ENCODE results near the gene CCDC192. TPM values are rescaled to one million over a fixed set of nuclear protein-coding genes. Genes with fewer than 3 reads are reported as not detected.
"Not testable (repeated sequence)": the region's sequence is repeated elsewhere in the genome, so short reads cannot be mapped to it uniquely, and the experiment has no call there.

Gene CCDC192
- polyA plus RNA-seq, 4 donors: 0.07 to 0.49 TPM; not detected in 2

DNA sequence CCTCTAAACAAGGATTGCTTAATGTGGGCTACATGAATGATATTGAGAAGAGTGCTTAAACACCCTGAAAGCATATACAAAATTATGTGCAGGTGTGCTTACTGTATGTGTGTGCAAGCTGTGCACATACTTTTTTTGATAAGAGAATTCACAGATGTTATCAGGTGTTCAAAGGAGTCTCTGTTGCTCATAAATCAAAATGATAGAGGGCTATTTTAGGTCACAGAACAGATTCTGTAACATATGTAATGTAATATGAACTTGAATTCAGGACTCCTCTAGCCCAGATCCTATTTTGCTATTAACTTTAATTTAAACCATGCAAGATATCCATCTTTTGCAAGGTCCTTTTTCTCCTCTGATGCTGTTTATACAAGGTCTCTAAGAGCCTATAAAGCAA lies 38.2 kb downstream of the CCDC192 start:
- H3K9me3 ChIP-seq (ENCODE audit: control insufficient read depth in 2 of 2, insufficient read depth in 1 of 2, low read depth in 1 of 2, low read length in 1 of 2): no peaks in the 10 kb centered on the region
- FAIRE-seq: no peak

DNA sequence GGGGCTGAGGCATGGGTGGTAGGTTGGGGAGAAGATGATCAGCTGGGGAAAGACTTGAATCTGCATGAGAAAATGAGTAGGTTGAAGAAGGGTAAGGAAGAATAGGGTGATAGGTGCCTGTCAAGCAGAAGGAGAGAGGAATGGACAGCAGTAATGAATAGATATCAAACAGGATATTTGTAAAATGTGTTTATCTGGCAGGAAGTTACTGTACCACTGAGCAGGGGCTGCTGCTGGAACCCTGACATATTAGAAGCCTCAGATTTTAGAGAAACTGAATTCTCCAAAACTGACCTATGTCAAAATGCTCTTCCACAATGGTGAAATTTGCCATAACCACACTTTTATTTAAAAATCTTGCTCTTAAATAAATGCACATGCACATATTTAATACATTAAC lies 41.0 kb downstream of the CCDC192 start:
- FAIRE-seq (no peak), DNase-seq (no peak)
- Histone ChIP-seq H3K9me3 (ENCODE audit: control insufficient read depth in 2 of 2, insufficient read depth in 1 of 2, low read depth in 1 of 2, low read length in 1 of 2) (no peaks in the 10 kb centered on the region), H3K4me1 (ENCODE audit: control insufficient read depth in 3 of 3, insufficient read depth in 2 of 3, low read depth in 1 of 3, low read length in 2 of 3) (no peaks in the 10 kb centered on the region), H3K27ac (ENCODE audit: low read depth in 1 of 3, low read length in 2 of 3) (no peak overlapping the region), H3K27me3 (ENCODE audit: control insufficient read depth in 3 of 3, insufficient read depth in 3 of 3, low read length in 3 of 3) (no peaks in the 10 kb centered on the region), H3K36me3 (ENCODE audit: control insufficient read depth in 3 of 3, insufficient read depth in 2 of 3, low read depth in 1 of 3, low read length in 3 of 3) (no peaks in the 10 kb centered on the region), H3K4me3 (ENCODE audit: low read depth in 1 of 3, low read length in 3 of 3) (no peak overlapping the region)

More for the DNA sequence above, 38.2 kb downstream of the CCDC192 start:
- Histone ChIP-seq H3K27ac (ENCODE audit: low read depth in 1 of 3, low read length in 2 of 3) (no peak overlapping the region), H3K4me3 (ENCODE audit: low read depth in 1 of 3, low read length in 3 of 3) (no peak overlapping the region), H3K27me3 (ENCODE audit: control insufficient read depth in 3 of 3, insufficient read depth in 3 of 3, low read length in 3 of 3) (no peaks in the 10 kb centered on the region), H3K4me1 (ENCODE audit: control insufficient read depth in 3 of 3, insufficient read depth in 2 of 3, low read depth in 1 of 3, low read length in 2 of 3) (no peaks in the 10 kb centered on the region), H3K36me3 (ENCODE audit: control insufficient read depth in 3 of 3, insufficient read depth in 2 of 3, low read depth in 1 of 3, low read length in 3 of 3) (no peaks in the 10 kb centered on the region)
- DNase-seq: no peak

DNA sequence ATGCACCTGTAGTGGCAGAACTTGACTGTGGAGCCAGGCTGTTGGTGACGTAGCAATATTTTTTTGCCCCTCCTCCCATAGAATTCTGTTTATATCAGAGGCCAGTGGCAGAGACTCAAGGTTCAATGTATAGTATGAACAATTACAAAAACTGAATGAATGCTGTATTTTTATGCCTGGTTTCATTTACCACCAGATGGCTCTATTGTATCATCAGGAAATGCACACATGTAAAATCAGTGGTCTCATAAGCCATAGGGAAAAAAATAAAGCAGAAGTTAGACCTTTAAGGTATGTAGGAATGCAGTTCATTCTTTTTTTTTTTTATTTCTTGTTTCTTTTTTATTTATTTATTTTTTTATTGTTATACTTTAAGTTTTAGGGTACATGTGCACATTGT lies 43.6 kb downstream of the CCDC192 start:
- Histone ChIP-seq H3K27me3 (ENCODE audit: control insufficient read depth in 3 of 3, insufficient read depth in 3 of 3, low read length in 3 of 3) (no peaks in the 10 kb centered on the region), H3K4me3 (ENCODE audit: low read depth in 1 of 3, low read length in 3 of 3) (no peak overlapping the region), H3K9me3 (ENCODE audit: control insufficient read depth in 2 of 2, insufficient read depth in 1 of 2, low read depth in 1 of 2, low read length in 1 of 2) (no peaks in the 10 kb centered on the region), H3K4me1 (ENCODE audit: control insufficient read depth in 3 of 3, insufficient read depth in 2 of 3, low read depth in 1 of 3, low read length in 2 of 3) (no peaks in the 10 kb centered on the region), H3K27ac (ENCODE audit: low read depth in 1 of 3, low read length in 2 of 3) (no peak overlapping the region), H3K36me3 (ENCODE audit: control insufficient read depth in 3 of 3, insufficient read depth in 2 of 3, low read depth in 1 of 3, low read length in 3 of 3) (no peaks in the 10 kb centered on the region)
- WGBS, 3 donors: 19 to 52% (median 44%) methylated on average over 1 of the region's 1 CpG
- peak; percentile 40 to 46 for DNase-seq
- no peak for FAIRE-seq

DNA sequence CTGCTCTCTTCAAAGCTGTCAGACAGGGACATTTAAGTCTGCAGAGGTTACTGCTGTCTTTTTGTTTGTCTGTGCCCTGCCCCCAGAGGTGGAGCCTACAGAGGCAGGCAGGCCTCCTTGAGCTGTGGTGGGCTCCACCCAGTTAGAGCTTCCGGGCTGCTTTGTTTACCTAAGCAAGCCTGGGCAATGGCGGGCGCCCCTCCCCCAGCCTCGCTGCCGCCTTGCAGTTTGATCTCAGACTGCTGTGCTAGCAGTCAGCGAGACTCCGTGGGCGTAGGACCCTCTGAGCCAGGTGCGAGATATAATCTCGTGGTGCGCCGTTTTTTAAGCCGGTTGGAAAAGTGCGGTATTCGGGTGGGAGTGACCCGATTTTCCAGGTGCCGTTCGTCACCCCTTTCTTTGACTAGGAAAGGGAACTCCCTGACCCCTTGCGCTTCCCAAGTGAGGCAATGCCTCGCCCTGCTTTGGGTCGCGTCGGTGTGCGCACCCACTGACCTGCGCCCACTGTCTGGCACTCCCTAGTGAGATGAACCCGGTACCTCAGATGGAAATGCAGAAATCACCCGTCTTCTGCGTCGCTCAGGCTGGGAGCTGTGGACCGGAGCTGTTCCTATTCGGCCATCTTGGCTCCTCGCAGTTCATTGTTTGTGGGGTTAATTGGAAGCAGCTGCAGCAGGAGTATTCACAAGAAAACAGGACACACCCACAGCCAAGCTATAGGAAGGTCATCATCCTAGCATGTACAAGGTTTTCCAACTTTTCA lies 49.5 kb downstream of the CCDC192 start:
- H3K4me3 ChIP-seq (ENCODE audit: low read depth in 1 of 3, low read length in 3 of 3); H3K9me3 ChIP-seq (ENCODE audit: control insufficient read depth in 2 of 2, insufficient read depth in 1 of 2, low read depth in 1 of 2, low read length in 1 of 2); DNase-seq; H3K27ac ChIP-seq (ENCODE audit: low read depth in 1 of 3, low read length in 2 of 3); H3K27me3 ChIP-seq (ENCODE audit: control insufficient read depth in 3 of 3, insufficient read depth in 3 of 3, low read length in 3 of 3); H3K36me3 ChIP-seq (ENCODE audit: control insufficient read depth in 3 of 3, insufficient read depth in 2 of 3, low read depth in 1 of 3, low read length in 3 of 3); H3K4me1 ChIP-seq (ENCODE audit: control insufficient read depth in 3 of 3, insufficient read depth in 2 of 3, low read depth in 1 of 3, low read length in 2 of 3); FAIRE-seq: not testable (repeated sequence)
- 83 to 95% (median 84%) methylated on average over 24 to 32 of the region's 32 CpGs for WGBS, 3 donors

DNA sequence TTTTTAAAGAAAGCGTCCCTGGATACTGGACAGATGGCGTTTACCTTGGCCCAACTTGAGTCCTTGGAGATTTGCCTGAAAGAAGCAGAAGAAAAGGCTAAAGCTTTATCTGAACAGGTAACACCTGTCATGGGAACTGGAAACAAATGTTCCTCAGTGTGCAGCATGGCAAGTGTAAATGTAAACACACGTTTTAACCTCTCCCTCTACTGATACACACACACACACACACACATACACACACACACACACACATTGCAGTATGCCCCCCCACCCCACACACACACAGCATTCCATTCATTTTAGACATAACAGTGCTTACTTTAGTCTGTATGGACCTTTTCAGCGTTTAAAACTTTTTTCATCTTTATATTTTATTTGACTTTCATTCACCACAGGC lies 51.1 kb downstream of the CCDC192 start:
- WGBS, 3 donors: 11 to 38% (median 22%) methylated on average over 4 of the region's 4 CpGs
- Histone ChIP-seq H3K9me3 (ENCODE audit: control insufficient read depth in 2 of 2, insufficient read depth in 1 of 2, low read depth in 1 of 2, low read length in 1 of 2) (no peaks in the 10 kb centered on the region), H3K4me1 (ENCODE audit: control insufficient read depth in 3 of 3, insufficient read depth in 2 of 3, low read depth in 1 of 3, low read length in 2 of 3) (peaks cover 0 to 15% (median 2%) of the 10 kb centered on the region in 3 donors), H3K27me3 (ENCODE audit: control insufficient read depth in 3 of 3, insufficient read depth in 3 of 3, low read length in 3 of 3) (no peaks in the 10 kb centered on the region), H3K4me3 (ENCODE audit: low read depth in 1 of 3, low read length in 3 of 3) (no peak overlapping the region), H3K27ac (ENCODE audit: low read depth in 1 of 3, low read length in 2 of 3) (no peak overlapping the region), H3K36me3 (ENCODE audit: control insufficient read depth in 3 of 3, insufficient read depth in 2 of 3, low read depth in 1 of 3, low read length in 3 of 3) (no peaks in the 10 kb centered on the region)
- DNase-seq (peak; percentile 26 to 27), FAIRE-seq (no peak)

DNA sequence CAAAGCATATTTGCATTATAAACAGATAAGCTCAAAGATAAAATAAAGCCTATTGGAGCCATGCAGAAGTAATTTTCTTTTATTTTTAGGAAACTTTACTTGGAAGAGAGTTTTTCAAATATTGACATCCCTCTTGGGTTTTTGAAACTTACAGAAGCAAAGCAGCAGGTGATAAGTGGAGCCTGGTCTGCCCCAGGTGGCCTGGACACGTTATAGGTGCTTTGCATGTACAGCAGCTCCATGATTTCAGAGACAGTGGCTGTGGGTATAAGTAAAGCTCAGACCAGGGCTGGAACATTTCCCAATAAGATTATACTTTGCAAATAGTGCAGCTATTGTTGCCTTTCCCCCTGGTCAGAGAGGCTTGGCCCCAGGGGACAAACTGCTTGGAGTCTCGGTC lies 51.5 kb downstream of the CCDC192 start:
- no peak overlapping the region for H3K4me3 ChIP-seq (ENCODE audit: low read depth in 1 of 3, low read length in 3 of 3)
- no peaks in the 10 kb centered on the region for H3K36me3 ChIP-seq (ENCODE audit: control insufficient read depth in 3 of 3, insufficient read depth in 2 of 3, low read depth in 1 of 3, low read length in 3 of 3)
- no peak overlapping the region for H3K27ac ChIP-seq (ENCODE audit: low read depth in 1 of 3, low read length in 2 of 3)
- H3K4me1 ChIP-seq (ENCODE audit: control insufficient read depth in 3 of 3, insufficient read depth in 2 of 3, low read depth in 1 of 3, low read length in 2 of 3): peaks cover 0 to 15% (median 2%) of the 10 kb centered on the region in 3 donors
- WGBS, 3 donors: 52 to 64% (median 63%) methylated on average over 2 of the region's 2 CpGs
- no peaks in the 10 kb centered on the region for H3K9me3 ChIP-seq (ENCODE audit: control insufficient read depth in 2 of 2, insufficient read depth in 1 of 2, low read depth in 1 of 2, low read length in 1 of 2)
- FAIRE-seq: no peak
- no peaks in the 10 kb centered on the region for H3K27me3 ChIP-seq (ENCODE audit: control insufficient read depth in 3 of 3, insufficient read depth in 3 of 3, low read length in 3 of 3)
- no peak for DNase-seq

DNA sequence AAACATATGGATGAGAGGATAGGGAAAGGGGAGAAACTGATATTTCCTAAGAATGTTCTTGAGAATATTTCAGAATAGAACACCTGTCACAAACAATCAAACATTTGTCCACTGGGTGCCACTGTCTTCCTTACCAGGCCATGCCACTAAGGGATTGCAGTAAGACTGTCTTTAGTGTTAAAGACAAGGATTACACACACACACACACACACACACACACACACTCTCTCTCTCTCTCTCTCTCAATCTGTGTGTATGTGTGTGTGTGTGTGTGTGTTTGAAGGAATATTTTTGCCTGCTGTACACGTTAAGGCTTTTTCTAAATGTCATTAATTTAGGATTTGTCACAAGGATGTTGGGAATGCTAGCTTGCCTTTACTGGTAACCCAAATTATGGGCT lies 54.4 kb downstream of the CCDC192 start:
- peak; percentile 41 for FAIRE-seq
- H3K27me3 ChIP-seq (ENCODE audit: control insufficient read depth in 3 of 3, insufficient read depth in 3 of 3, low read length in 3 of 3): no peaks in the 10 kb centered on the region
- DNase-seq: peak; percentile 71 to 72
- WGBS, 3 donors: 4 to 27% (median 25%) methylated on average over 1 of the region's 1 CpG
- no peak overlapping the region for H3K4me3 ChIP-seq (ENCODE audit: low read depth in 1 of 3, low read length in 3 of 3)
- no peaks in the 10 kb centered on the region for H3K36me3 ChIP-seq (ENCODE audit: control insufficient read depth in 3 of 3, insufficient read depth in 2 of 3, low read depth in 1 of 3, low read length in 3 of 3)
- H3K4me1 ChIP-seq (ENCODE audit: control insufficient read depth in 3 of 3, insufficient read depth in 2 of 3, low read depth in 1 of 3, low read length in 2 of 3): peaks cover 0 to 15% (median 7%) of the 10 kb centered on the region in 3 donors
- peak overlapping the region in 1 of 3 donors; percentile 37 for H3K27ac ChIP-seq (ENCODE audit: low read depth in 1 of 3, low read length in 2 of 3)
- no peaks in the 10 kb centered on the region for H3K9me3 ChIP-seq (ENCODE audit: control insufficient read depth in 2 of 2, insufficient read depth in 1 of 2, low read depth in 1 of 2, low read length in 1 of 2)

DNA sequence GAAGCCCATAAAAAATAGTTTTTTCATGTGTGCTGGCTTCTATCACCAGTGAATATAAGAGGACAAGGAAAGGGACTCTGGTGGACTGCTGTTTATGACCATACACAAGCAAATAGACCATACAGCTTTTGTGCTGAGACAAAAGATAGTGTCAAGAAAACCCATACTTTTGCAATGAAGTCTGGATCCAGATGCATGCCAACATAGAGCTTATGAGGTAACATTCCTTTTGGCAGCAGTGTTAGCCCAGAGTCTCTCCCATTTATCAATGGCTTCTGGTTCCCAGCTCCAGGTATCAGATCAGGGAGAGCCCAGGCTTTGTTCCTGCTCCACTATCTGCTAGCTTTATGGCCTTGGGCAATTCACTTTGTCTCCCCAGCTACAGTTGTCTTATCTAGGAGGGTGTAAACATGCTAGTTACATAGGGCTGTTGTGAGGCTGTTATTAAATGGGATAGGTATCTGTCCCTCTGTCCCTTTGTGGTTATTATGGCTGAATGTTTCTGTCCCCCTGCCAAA lies 55.6 kb downstream of the CCDC192 start:
- DNase-seq (peak; percentile 84 to 95), FAIRE-seq (no peak)
- Histone ChIP-seq H3K36me3 (ENCODE audit: control insufficient read depth in 3 of 3, insufficient read depth in 2 of 3, low read depth in 1 of 3, low read length in 3 of 3) (no peaks in the 10 kb centered on the region), H3K27ac (ENCODE audit: low read depth in 1 of 3, low read length in 2 of 3) (peak overlapping the region in 2 of 3 donors; percentile 8 to 26), H3K4me1 (ENCODE audit: control insufficient read depth in 3 of 3, insufficient read depth in 2 of 3, low read depth in 1 of 3, low read length in 2 of 3) (peaks cover 0 to 15% (median 7%) of the 10 kb centered on the region in 3 donors), H3K4me3 (ENCODE audit: low read depth in 1 of 3, low read length in 3 of 3) (no peak overlapping the region), H3K9me3 (ENCODE audit: control insufficient read depth in 2 of 2, insufficient read depth in 1 of 2, low read depth in 1 of 2, low read length in 1 of 2) (no peaks in the 10 kb centered on the region), H3K27me3 (ENCODE audit: control insufficient read depth in 3 of 3, insufficient read depth in 3 of 3, low read length in 3 of 3) (no peaks in the 10 kb centered on the region)

DNA sequence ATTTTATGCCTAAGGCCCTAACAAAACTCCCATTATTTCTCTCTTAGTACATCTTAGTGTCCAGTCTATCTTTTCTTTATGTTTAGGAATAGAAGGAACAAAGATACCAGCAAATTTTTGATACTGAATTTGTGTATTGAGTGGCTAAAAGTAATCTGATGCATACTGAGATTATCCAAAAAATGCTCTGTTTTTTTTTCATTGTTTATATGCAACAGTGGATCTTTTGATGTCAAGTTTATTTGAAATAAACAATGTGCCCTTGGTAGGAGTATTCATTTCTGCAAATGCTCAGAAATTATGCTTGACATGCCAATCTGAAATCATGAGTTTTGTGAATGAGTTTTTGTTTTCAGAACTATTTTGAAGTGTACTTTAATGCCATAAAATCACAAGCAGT lies 58.7 kb downstream of the CCDC192 start:
- Histone ChIP-seq H3K27ac (ENCODE audit: low read depth in 1 of 3, low read length in 2 of 3) (no peak overlapping the region), H3K9me3 (ENCODE audit: control insufficient read depth in 2 of 2, insufficient read depth in 1 of 2, low read depth in 1 of 2, low read length in 1 of 2) (no peaks in the 10 kb centered on the region), H3K36me3 (ENCODE audit: control insufficient read depth in 3 of 3, insufficient read depth in 2 of 3, low read depth in 1 of 3, low read length in 3 of 3) (no peaks in the 10 kb centered on the region), H3K27me3 (ENCODE audit: control insufficient read depth in 3 of 3, insufficient read depth in 3 of 3, low read length in 3 of 3) (no peaks in the 10 kb centered on the region), H3K4me3 (ENCODE audit: low read depth in 1 of 3, low read length in 3 of 3) (no peak overlapping the region), H3K4me1 (ENCODE audit: control insufficient read depth in 3 of 3, insufficient read depth in 2 of 3, low read depth in 1 of 3, low read length in 2 of 3) (peaks cover 0 to 15% (median 7%) of the 10 kb centered on the region in 3 donors)
- FAIRE-seq: no peak
- no peak for DNase-seq

Measured in small intestine (tissue), 7 donors.